DND-41 (cell line): ENCODE data around the gene EFTUD2.

Experiments
- CTCF ChIP-seq: IDR thresholded peaks from 2 replicates; pipeline ENCODE4 v1.5.1; 2012; ENCODE audit warnings: borderline replicate concordance, low read length, moderate library complexity, mild to moderate bottlenecking; ENCODE audit not compliant: poor library complexity, severe bottlenecking; ENCODE audit errors: extremely low read depth
- EZH2 ChIP-seq: IDR thresholded peaks from 3 replicates; pipeline ENCODE4 v1.6.1; 2012; ENCODE audit warnings: borderline replicate concordance, low read depth, mild to moderate bottlenecking, moderate library complexity, low read length, inconsistent platforms; ENCODE audit not compliant: severe bottlenecking

GRCh38 chr17:44919411-44919810 is 20.2 kb upstream of the EFTUD2 start:
- TF ChIP-seq CTCF (no peak), EZH2 (no peak)
